Erythroblast (primary cell): ENCODE measurements around the gene KCNG2.

ENCODE experiments used
- DNase-seq, 2 experiments: peaks; one replicate each; lab custom pipeline; 2025; lab: John Stamatoyannopoulos, UW
- GATA1 ChIP-seq: IDR thresholded peaks from 2 replicates; pipeline ENCODE4 v1.6.1; 2011; ENCODE audit warnings: low read depth, mild to moderate bottlenecking, control low read depth, low read length, moderate library complexity
- POLR2A ChIP-seq: IDR thresholded peaks from 2 replicates; pipeline ENCODE4 v1.6.1; 2011; ENCODE audit warnings: mild to moderate bottlenecking, low read length

The KCNG2 gene

DNA sequence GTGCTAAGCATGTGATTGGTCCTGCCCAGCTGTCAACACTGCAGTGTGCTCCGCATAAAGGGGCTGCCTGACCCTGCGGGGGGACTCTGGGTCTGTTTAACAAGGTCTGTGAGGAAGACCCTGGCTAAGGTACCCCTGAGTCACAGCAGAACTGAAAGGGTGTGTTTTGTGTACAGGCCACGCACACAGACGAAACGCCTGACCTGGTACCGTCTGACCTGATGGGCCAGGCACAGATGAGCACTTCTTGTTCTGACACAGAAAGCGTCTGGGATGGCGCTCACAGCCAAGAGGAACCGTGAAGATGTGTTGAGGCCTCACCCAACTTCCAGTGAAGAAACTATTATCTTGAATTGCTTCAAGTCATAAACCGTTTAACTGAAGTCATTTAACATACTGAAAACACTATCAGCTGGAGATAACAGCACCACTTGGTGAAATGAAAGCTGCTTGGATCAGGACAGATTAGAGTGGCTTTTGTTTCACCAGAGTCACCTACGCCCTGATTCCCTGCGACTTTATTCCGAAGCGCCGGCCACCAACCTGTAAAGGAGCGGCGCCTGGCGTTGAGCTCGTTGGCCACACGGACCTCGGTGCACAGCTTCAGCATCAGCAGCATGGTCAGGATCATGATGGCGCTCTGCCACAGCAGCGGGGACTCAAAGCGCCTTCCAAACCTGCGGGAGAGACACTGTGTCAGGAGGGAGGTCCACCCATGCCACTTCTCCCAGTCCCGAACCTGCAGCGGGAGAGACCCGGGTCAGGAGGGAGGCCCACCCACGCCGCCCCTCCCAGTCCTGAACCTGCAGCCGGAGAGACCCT lies 145.3 kb downstream of the KCNG2 start:
- peak; percentile 65 to 91 for DNase-seq
- no peak for TF ChIP-seq POLR2A
- no peak for TF ChIP-seq GATA1

DNA sequence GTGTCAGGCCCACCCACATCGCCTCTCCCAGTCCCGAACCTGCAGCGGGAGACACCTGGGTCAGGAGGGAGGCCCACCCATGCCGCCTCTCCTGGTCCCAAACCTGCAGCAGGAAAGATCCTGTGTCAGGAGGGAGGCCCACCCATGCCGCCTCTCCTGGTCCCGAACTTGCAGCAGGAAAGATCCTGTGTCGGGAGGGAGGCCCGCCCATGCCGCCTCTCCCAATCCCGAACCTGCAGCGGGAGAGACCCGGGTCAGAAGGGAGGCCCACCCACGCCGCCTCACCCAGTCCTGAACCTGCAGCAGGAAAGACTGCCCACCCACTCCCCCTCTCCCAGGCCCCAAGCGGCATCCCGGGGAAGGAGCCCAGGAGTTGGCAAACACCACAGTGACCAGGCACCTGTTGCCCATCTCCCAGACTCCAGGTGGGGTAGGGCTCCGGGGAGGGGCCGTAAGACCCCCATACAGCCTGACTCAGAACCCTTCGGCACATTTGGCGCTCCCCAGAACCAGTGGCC lies 145.9 kb downstream of the KCNG2 start:
- no peak for DNase-seq
- TF ChIP-seq GATA1 (no peak), POLR2A (no peak)

DNA sequence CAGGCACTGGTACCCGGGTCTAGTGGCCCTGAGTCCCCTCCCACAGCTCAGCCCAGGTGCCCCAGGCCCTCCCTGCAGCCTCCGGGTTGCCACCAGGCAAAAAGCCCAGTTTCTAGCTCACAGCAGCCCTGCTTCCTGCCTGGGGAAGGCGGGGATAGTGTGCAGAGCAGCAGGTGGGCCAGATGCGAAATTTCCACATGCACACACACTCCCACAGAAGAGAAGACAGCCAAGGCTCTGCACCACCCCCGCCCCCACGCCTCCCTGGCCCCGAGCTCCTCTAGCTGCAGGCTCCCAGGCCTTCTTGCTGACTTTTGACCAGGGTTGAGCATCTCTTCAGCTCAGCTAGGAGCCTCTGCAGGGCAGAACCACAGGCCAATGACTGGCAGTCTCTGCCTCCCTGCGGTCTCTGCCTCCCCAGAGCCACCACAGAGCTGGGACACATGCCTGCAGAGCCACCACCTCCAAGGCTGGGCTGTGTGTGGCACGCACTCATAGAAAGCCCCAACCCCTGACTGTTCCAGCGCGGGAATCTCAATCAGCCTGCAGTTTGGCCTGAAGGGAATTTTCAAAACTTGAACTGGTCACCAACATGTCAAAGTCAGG lies 146.5 kb downstream of the KCNG2 start:
- no peak for TF ChIP-seq POLR2A
- peak; percentile 64 to 68 for DNase-seq

DNA sequence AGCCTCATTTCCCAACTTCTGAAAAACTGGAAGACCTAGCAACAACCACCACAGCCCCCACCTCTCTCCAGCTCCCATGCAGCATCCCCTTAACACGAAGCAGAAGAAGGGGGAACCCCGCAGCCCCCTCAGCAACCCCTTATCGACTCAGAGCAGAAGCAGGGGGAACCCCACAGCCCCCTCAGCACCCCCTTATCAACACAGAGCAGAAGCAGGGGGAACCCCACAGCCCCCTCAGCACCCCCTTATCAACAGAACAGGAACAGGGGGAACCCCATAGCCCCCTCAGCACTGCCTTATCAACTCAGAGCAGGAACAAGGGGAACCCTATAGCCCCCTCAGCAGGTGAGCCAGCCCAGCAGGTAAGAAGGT lies 147.0 kb downstream of the KCNG2 start:
- peak; percentile 85 to 93 for DNase-seq
- TF ChIP-seq GATA1 (no peak), POLR2A (peak; percentile 28)

DNA sequence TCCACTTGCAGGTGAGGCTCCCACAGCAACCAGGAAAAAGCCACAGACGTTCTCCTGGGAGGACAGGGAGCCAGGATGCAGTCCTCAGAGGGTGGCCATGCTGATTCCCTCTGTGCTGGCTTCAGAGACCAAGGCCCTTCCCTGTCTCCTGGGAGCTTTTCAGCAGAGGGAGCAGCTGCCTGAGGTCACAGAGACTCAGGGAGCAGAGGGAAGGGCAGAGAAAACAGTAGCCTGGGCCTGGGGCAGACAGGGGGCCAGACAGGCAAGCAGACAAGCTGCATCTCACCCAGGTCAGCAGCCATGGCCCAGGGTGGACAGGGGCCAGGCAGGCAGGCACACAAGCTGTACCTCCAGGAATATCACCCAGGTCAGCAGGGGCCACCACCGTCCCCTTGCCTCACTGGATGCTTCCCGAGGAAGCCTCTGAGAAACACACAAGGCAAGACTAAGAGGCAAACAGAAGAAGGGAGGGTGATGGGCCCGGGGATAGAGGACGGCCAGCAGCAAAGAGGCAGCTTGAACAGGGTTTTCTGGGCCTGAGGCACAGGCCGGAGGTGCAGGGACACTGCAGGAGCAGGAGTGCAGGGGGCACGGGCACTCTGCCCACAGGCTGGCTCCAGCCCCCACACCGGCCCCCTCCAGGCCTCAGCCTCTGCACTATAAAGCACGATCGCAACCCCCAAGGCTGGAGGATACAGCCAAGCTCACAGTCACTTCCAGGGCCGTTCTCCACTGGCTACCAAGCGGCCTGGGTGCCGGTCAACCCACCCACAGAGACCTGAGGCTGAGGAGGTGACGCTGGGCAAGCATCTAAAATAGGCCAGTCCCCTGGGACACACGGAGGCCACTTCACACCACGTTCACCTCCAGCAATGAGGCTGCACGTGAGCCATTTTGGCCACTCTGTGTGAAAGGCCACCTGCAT lies 147.6 kb downstream of the KCNG2 start:
- TF ChIP-seq POLR2A (no peak), GATA1 (no peak)
- DNase-seq = peak in 1 of 2 experiments; percentile 47

DNA sequence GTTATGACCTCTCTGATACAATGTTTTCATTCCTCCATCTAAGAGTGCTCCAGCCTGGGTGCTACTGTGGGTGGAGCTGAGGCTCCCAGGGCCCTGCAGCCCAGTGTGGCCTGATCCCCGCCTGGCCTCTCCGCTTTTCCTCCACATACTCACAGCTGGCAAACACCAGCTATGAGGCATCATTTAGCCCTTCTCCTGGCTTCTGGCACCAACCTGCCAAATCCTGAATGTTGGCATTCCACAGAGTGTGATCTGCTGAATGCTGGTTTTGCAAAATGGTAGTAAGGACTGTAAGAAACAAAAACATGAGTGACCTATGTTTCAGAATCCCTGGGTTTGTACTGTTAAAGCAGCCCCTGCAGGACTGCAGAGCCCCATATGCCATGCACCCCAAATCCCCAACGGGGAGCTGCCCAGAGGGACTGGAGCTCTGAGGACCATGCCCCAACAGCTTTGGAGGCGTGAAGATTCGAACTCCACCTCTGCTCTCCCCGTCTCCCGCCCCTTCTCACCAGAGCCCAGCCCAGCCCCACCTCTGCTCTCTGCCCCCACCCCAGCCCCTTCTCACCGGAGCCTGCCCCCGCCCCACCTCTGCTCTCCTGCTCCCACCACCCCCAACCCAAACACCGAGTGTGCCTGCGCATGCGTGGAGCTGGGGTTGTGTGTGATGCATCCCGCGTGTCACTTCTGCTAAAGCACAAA lies 149.5 kb downstream of the KCNG2 start:
- TF ChIP-seq GATA1 = no peak
- TF ChIP-seq POLR2A = no peak
- DNase-seq = no peak

DNA sequence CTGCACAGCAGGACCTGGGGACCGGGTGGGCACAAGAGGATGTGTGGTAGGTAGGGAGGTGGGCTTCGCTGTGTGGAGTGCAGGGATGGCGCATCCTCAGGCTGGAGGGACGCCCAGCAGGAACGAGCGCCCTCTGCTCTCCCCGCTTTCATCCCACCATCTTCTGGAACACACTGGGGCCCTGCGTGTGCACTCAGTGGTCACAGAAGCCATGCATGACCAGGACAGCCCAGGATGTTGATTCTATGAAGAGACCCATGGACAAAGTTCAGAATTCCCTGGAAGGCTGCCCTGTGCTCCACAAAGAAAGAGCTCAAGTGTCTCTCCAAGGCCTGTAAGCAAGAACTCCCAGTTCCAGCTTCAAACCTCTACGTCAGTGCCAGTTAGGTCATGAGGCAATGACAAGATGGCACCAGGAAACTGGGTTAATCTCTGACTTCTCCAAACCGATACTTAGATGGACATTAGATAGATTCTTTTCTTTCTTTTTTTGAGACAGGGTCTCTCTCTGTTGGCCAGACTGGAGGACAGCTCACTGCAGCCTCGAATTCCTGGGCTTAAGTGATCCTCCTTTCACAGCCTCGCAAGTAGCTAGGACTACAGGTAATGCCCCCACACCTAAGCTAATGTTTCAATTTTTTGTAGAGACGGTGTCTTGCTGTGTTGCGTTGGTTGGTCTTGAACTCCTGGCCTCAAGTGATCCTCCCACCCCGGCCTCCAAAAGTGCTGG lies 150.3 kb downstream of the KCNG2 start:
- TF ChIP-seq POLR2A (no peak), GATA1 (no peak)
- DNase-seq = no peak

DNA sequence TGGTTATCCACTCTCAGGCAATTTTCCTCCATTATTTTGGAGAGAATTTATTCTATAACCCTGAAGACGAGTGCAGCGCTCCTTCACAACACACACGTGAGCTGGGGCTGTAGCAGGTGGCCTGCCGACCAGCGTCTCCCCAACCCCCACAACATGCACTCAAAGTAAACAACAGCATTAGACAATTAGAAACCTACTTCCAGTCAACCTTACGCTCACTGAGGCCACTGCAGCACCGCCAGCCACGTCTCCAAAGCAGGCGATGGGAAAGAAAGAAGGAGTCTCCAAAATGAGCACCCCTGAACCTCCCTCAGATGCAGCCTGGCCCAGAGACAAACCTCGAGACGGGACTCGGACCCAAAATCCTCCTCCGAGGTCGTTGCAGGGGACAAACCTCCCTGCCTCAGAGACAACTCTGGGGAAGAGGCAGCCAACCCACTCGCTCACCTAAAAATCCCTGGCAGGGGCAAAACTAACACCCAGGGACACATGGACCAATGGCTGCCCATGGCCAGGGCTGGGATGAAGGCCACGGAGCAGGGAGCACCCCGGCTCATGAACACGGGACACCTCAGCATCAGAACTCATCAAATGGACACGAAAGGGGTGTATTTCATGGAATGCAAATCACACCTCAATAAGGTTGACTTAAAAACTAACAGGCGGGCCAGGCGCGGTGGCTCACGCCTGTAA lies 151.1 kb downstream of the KCNG2 start:
- no peak for DNase-seq
- TF ChIP-seq POLR2A (no peak), GATA1 (no peak)
